H9 (cell line): ENCODE measurements around the gene CLASP2. TPM values are rescaled to one million over a fixed set of nuclear protein-coding genes. Genes with fewer than 3 reads are reported as not detected.

Experiments
- DNase-seq: peaks from one replicate; pipeline ENCODE4 v3.0.0-alpha.2; 2017
- H2AFZ ChIP-seq: one replicate; pipeline ENCODE4 v1.6.1; 2013; ENCODE audit warnings: mild to moderate bottlenecking, low read length, control low read depth, moderate library complexity
- H2AK5ac ChIP-seq: 2 replicates; pipeline ENCODE4 v1.6.1; 2013; ENCODE audit warnings: low read length, control low read depth, mixed read lengths; ENCODE audit not compliant: insufficient read length
- H2BK120ac ChIP-seq: one replicate; pipeline ENCODE4 v1.6.1; 2013; ENCODE audit warnings: low read depth, mild to moderate bottlenecking, low read length, control low read depth, inconsistent platforms; ENCODE audit not compliant: poor library complexity, severe bottlenecking
- H2BK12ac ChIP-seq: 2 replicates; pipeline ENCODE4 v1.6.1; 2013; ENCODE audit warnings: low read length, control low read depth, mixed read lengths, low read depth; ENCODE audit not compliant: insufficient read length
- H2BK15ac ChIP-seq: 2 replicates; pipeline ENCODE4 v1.6.1; 2013; ENCODE audit warnings: low read depth, low read length, control low read depth
- H2BK20ac ChIP-seq: one replicate; pipeline ENCODE4 v1.6.1; 2013; ENCODE audit warnings: low read depth, mild to moderate bottlenecking, low read length, control low read depth, inconsistent platforms; ENCODE audit not compliant: poor library complexity, severe bottlenecking
- H2BK5ac ChIP-seq: 2 replicates; pipeline ENCODE4 v1.6.1; 2013; ENCODE audit warnings: low read length, control low read depth, mixed read lengths; ENCODE audit not compliant: insufficient read length
- H3K14ac ChIP-seq: 2 replicates; pipeline ENCODE4 v1.6.1; 2013; ENCODE audit warnings: low read length, control low read depth; ENCODE audit not compliant: insufficient read depth
- H3K18ac ChIP-seq: 2 replicates; pipeline ENCODE4 v1.6.1; 2013; ENCODE audit warnings: low read depth, mild to moderate bottlenecking, mixed read lengths, low read length, control low read depth; ENCODE audit not compliant: insufficient read length
- H3K23ac ChIP-seq: 2 replicates; pipeline ENCODE4 v1.6.1; 2013; ENCODE audit warnings: low read length, control low read depth, mixed read lengths, low read depth; ENCODE audit not compliant: insufficient read length
- H3K23me2 ChIP-seq: 2 replicates; pipeline ENCODE4 v1.6.1; 2013; ENCODE audit warnings: low read depth, mild to moderate bottlenecking, mixed read lengths, low read length, control low read depth; ENCODE audit not compliant: insufficient read length, poor library complexity, severe bottlenecking
- H3K27ac ChIP-seq: 2 replicates; pipeline ENCODE4 v1.5.1; 2013; ENCODE audit warnings: low read length, control low read depth, mixed read lengths, low read depth; ENCODE audit not compliant: insufficient read length
- H3K27me3 ChIP-seq: 2 replicates; pipeline ENCODE4 v1.6.1; 2013; ENCODE audit warnings: low read length, control low read depth, inconsistent platforms; ENCODE audit not compliant: insufficient read depth
- H3K4ac ChIP-seq: 2 replicates; pipeline ENCODE4 v1.6.1; 2013; ENCODE audit warnings: low read depth, mild to moderate bottlenecking, control low read depth, inconsistent platforms, low read length, moderate library complexity
- H3K4me1 ChIP-seq: 2 replicates; pipeline ENCODE4 v1.6.1; 2013; ENCODE audit warnings: low read length, control low read depth, inconsistent platforms; ENCODE audit not compliant: insufficient read depth
- H3K4me2 ChIP-seq: 2 replicates; pipeline ENCODE4 v1.6.1; 2013; ENCODE audit warnings: low read length, control low read depth, mixed read lengths; ENCODE audit not compliant: insufficient read length, insufficient read depth
- H3K56ac ChIP-seq: 2 replicates; pipeline ENCODE4 v1.6.1; 2013; ENCODE audit warnings: low read depth, mild to moderate bottlenecking, mixed read lengths, low read length, control low read depth; ENCODE audit not compliant: insufficient read length
- H3K79me1 ChIP-seq: 2 replicates; pipeline ENCODE4 v1.6.1; 2013; ENCODE audit warnings: low read depth, mild to moderate bottlenecking, moderate library complexity, low read length, control low read depth, inconsistent platforms; ENCODE audit not compliant: insufficient read depth, poor library complexity, severe bottlenecking
- H3K79me2 ChIP-seq: 2 replicates; pipeline ENCODE4 v1.6.1; 2013; ENCODE audit warnings: low read length, control low read depth, inconsistent platforms; ENCODE audit not compliant: insufficient read depth
- H3K9ac ChIP-seq: 2 replicates; pipeline ENCODE4 v1.6.1; 2013; ENCODE audit warnings: low read length, control low read depth, mixed read lengths; ENCODE audit not compliant: insufficient read length; ENCODE audit errors: extremely low read depth
- H3K9me3 ChIP-seq: one replicate; pipeline ENCODE4 v1.6.1; 2013; ENCODE audit warnings: low read depth, low read length, inconsistent platforms; ENCODE audit not compliant: control insufficient read depth
- H3T11ph ChIP-seq: one replicate; pipeline ENCODE4 v1.6.1; 2013; ENCODE audit warnings: mild to moderate bottlenecking, low read length, control low read depth, inconsistent platforms
- H4K20me1 ChIP-seq: one replicate; pipeline ENCODE4 v1.6.1; 2013; ENCODE audit not compliant: control insufficient read depth, insufficient read length, insufficient read depth
- H4K5ac ChIP-seq: 2 replicates; pipeline ENCODE4 v1.6.1; 2013; ENCODE audit warnings: low read depth, mild to moderate bottlenecking, mixed read lengths, low read length, control low read depth; ENCODE audit not compliant: insufficient read length
- H4K8ac ChIP-seq: replicated peaks from 2 replicates; pipeline ENCODE4 v1.6.1; 2013; ENCODE audit warnings: low read length, control low read depth, mixed read lengths, low read depth; ENCODE audit not compliant: insufficient read length
- H4K91ac ChIP-seq: 2 replicates; pipeline ENCODE4 v1.6.1; 2013; ENCODE audit warnings: low read depth, mild to moderate bottlenecking, moderate library complexity, mixed read lengths, low read length, control low read depth; ENCODE audit not compliant: insufficient read length
- H3K27ac Mint-ChIP-seq, 3 experiments: 2 replicates in 2 of 3; 3 replicates in 1 of 3; pipeline ENCODE4 v1.8.0; 2020 to 2021; ENCODE audit warnings: mixed read lengths in 3 of 3, mild to moderate bottlenecking in 1 of 3, moderate library complexity in 1 of 3
- H3K27me3 Mint-ChIP-seq: 2 replicates; pipeline ENCODE4 v1.8.0; 2021; ENCODE audit warnings: low read depth, mild to moderate bottlenecking, moderate library complexity, mixed read lengths
- H3K36me3 Mint-ChIP-seq, 3 experiments: 2 replicates in 2 of 3; 3 replicates in 1 of 3; pipeline ENCODE4 v1.8.0; 2020 to 2021; ENCODE audit warnings: low read depth in 3 of 3, mixed read lengths in 3 of 3; ENCODE audit not compliant: insufficient read depth in 1 of 3
- H3K4me1 Mint-ChIP-seq, 2 experiments: 2 replicates each; pipeline ENCODE4 v1.8.0; 2020; ENCODE audit warnings: mixed read lengths in 2 of 2
- H3K4me3 Mint-ChIP-seq, 2 experiments: 2 replicates in 1 of 2; 3 replicates in 1 of 2; pipeline ENCODE4 v1.8.0; 2020 to 2021; ENCODE audit warnings: mild to moderate bottlenecking in 2 of 2, mixed read lengths in 2 of 2, moderate library complexity in 1 of 2
- H3K9me3 Mint-ChIP-seq, 2 experiments: 2 replicates in 1 of 2; 3 replicates in 1 of 2; pipeline ENCODE4 v1.8.0; 2020; ENCODE audit warnings: mild to moderate bottlenecking in 2 of 2, mixed read lengths in 2 of 2, moderate library complexity in 1 of 2
- WGBS: extraction: QIAGEN DNeasy Blood & Tissue Kit; methylation state at CpG from one replicate; pipeline ENCODE4 v1.1.7; 2013; ENCODE audit warnings: missing lambda C conversion rate, low lambda C conversion rate, mixed read lengths; ENCODE audit not compliant: insufficient read length; ENCODE audit errors: extremely low coverage; 5-methylcytosine and 5-hydroxymethylcytosine counted together
- total RNA-seq: library from RNA; stranded (reverse); gene quantifications from 2 replicates; pipeline ENCODE4 v1.2.1, GENCODE V29; 2021
- TF ChIP-seq, protein P1 (sequence below): fragments of 200-600 bp; sonication (generic); conservative IDR thresholded peaks from 3 replicates; pipeline ENCODE4 v1.8.0; 2021; ENCODE audit warnings: antibody characterized with exemption, mild to moderate bottlenecking

Gene CLASP2
- total RNA-seq, 1 experiment from 2014 or later: 60.5 TPM

GRCh38 chr3:33557279-33557678 is 160.8 kb downstream of the CLASP2 start:
- H2BK120ac ChIP-seq: no peak overlapping the region
- no peak overlapping the region for H3K27ac ChIP-seq

More at GRCh38 chr3:33557279-33557678, 160.8 kb downstream of the CLASP2 start:
- Mint-ChIP-seq H3K4me1 (peaks cover 30 to 35% of the 10 kb centered on the region in 2 experiments), H3K9me3 (no peaks in the 10 kb centered on the region), H3K27me3 (no peaks in the 10 kb centered on the region), H3K27ac (peak overlapping the region; percentile 81 to 98 (median 96); a peak in 6 of 7 replicates), H3K36me3 (peaks cover 15 to 25% (median 16%) of the 10 kb centered on the region in 3 experiments), H3K4me3 (no peak overlapping the region)
- Histone ChIP-seq H3K79me1 (no peaks in the 10 kb centered on the region), H3K9ac (no peak overlapping the region), H2BK5ac (no peak overlapping the region), H2AFZ (no peak overlapping the region), H3K9me3 (no peaks in the 10 kb centered on the region), H2BK15ac (no peak overlapping the region), H3K23ac (no peak overlapping the region), H3T11ph (no peak overlapping the region), H4K5ac (no peak overlapping the region), H2AK5ac (no peak overlapping the region), H3K14ac (no peak overlapping the region), H3K23me2 (no peaks in the 10 kb centered on the region), H4K8ac (no peak overlapping the region), H3K79me2 (no peaks in the 10 kb centered on the region), H3K4me2 (no peak overlapping the region), H2BK20ac (no peak overlapping the region), H3K18ac (no peak overlapping the region), H4K20me1 (no peaks in the 10 kb centered on the region), H3K56ac (no peak overlapping the region), H3K4me1 (peaks cover 5% of the 10 kb centered on the region), H4K91ac (no peak overlapping the region), H3K27me3 (no peaks in the 10 kb centered on the region), H2BK12ac (no peak overlapping the region), H3K4ac (no peak overlapping the region)
- no peak for DNase-seq
- TF ChIP-seq, protein P1, sequence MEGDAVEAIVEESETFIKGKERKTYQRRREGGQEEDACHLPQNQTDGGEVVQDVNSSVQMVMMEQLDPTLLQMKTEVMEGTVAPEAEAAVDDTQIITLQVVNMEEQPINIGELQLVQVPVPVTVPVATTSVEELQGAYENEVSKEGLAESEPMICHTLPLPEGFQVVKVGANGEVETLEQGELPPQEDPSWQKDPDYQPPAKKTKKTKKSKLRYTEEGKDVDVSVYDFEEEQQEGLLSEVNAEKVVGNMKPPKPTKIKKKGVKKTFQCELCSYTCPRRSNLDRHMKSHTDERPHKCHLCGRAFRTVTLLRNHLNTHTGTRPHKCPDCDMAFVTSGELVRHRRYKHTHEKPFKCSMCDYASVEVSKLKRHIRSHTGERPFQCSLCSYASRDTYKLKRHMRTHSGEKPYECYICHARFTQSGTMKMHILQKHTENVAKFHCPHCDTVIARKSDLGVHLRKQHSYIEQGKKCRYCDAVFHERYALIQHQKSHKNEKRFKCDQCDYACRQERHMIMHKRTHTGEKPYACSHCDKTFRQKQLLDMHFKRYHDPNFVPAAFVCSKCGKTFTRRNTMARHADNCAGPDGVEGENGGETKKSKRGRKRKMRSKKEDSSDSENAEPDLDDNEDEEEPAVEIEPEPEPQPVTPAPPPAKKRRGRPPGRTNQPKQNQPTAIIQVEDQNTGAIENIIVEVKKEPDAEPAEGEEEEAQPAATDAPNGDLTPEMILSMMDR: no peak
- WGBS: no CpG with 5 or more reads among the region's 1 CpG
